Upper lobe of right lung (tissue), 1 donor: ENCODE measurements around the gene GOLT1B. TPM values are rescaled to one million over a fixed set of nuclear protein-coding genes. Genes with fewer than 3 reads are reported as not detected.

Experiments
- ATAC-seq: fragments of 200-7000 bp; cut with Tn5 transposase; one replicate; pipeline ENCODE4 v1.9.1; 2020; ENCODE audit warnings: mild to moderate bottlenecking, moderate library complexity
- DNase-seq: peaks from one replicate; pipeline ENCODE4 v3.0.0-alpha.2; 2020
- H3K27ac ChIP-seq: fragments of 200-600 bp; one replicate; pipeline ENCODE4 v1.8.0; 2022
- H3K27me3 ChIP-seq: fragments of 200-600 bp; one replicate; pipeline ENCODE4 v1.8.0; 2022; ENCODE audit warnings: mild to moderate bottlenecking
- H3K36me3 ChIP-seq: fragments of 200-600 bp; one replicate; pipeline ENCODE4 v1.8.0; 2022
- H3K4me1 ChIP-seq: fragments of 200-600 bp; one replicate; pipeline ENCODE4 v1.8.0; 2022
- H3K4me3 ChIP-seq: fragments of 200-600 bp; one replicate; pipeline ENCODE4 v1.8.0; 2022; ENCODE audit warnings: mild to moderate bottlenecking
- H3K9me3 ChIP-seq: fragments of 200-600 bp; one replicate; pipeline ENCODE4 v1.8.0; 2022
- CTCF ChIP-seq: fragments of 200-600 bp; IDR thresholded peaks from one replicate; pipeline ENCODE4 v1.8.0; 2022; ENCODE audit warnings: antibody characterized with exemption
- intact Hi-C: fragments of 100-400 bp; cut with DNase I; formaldehyde crosslinking; loops from one replicate; pipeline ENCODE4 v1.11.0; 2022
- total RNA-seq: library from RNA; stranded (reverse); fragmentation: NEBNext Ultra II Directional; extraction: Animal tissue kit (Norgen Biotek cat#: 25700); gene quantifications from one replicate; pipeline ENCODE4 v1.2.1, GENCODE V29; 2021
- donor health status: DM: no; HTN: yes; CAD: no; lungs with severe emphysema.

GOLT1B gene
- total RNA-seq, 1 donor from 2014 or later: 25.0 TPM

GRCh38 chr12:21485998-21486397 is 15.6 kb upstream of the GOLT1B start:
- Histone ChIP-seq H3K27me3 (no peaks in the 10 kb centered on the region), H3K4me1 (no peaks in the 10 kb centered on the region), H3K9me3 (no peaks in the 10 kb centered on the region), H3K27ac (no peak overlapping the region), H3K36me3 (peaks cover 61% of the 10 kb centered on the region), H3K4me3 (no peak overlapping the region)
- TF ChIP-seq CTCF: no peak
- intact Hi-C loops: no loop called here
- DNase-seq: no peak
- no peak for ATAC-seq

GRCh38 chr12:21499765-21500164 is 1.8 kb upstream of the GOLT1B start:
- no peak for TF ChIP-seq CTCF
- no peaks in the 10 kb centered on the region for H3K9me3 ChIP-seq
- H3K36me3 ChIP-seq: peaks cover 42% of the 10 kb centered on the region
- H3K27ac ChIP-seq: no peak overlapping the region
- H3K27me3 ChIP-seq: no peaks in the 10 kb centered on the region
- ATAC-seq (no peak), DNase-seq (no peak)
- no peak overlapping the region for H3K4me3 ChIP-seq
- peaks cover 36% of the 10 kb centered on the region for H3K4me1 ChIP-seq
- intact Hi-C loops: no loop called here

GRCh38 chr12:21500786-21501257 is 767 bp upstream of the GOLT1B start:
- TF ChIP-seq CTCF: no peak
- DNase-seq (no peak), ATAC-seq (no peak)
- peaks cover 37% of the 10 kb centered on the region for H3K4me1 ChIP-seq
- no peaks in the 10 kb centered on the region for H3K27me3 ChIP-seq
- intact Hi-C loops: no loop called here
- H3K4me3 ChIP-seq: peak overlapping the region; percentile 97
- peaks cover 32% of the 10 kb centered on the region for H3K36me3 ChIP-seq
- H3K27ac ChIP-seq: peak overlapping the region; percentile 93
- no peaks in the 10 kb centered on the region for H3K9me3 ChIP-seq

GRCh38 chr12:21502164-21502496 is 541 bp downstream of the GOLT1B start:
- H3K9me3 ChIP-seq: no peaks in the 10 kb centered on the region
- TF ChIP-seq CTCF: no peak
- no peak for DNase-seq
- H3K27ac ChIP-seq: peak overlapping the region; percentile 93
- ATAC-seq: peak; percentile 2
- peaks cover 21% of the 10 kb centered on the region for H3K36me3 ChIP-seq
- intact Hi-C loops: no loop called here
- peaks cover 37% of the 10 kb centered on the region for H3K4me1 ChIP-seq
- H3K4me3 ChIP-seq: peak overlapping the region; percentile 97
- H3K27me3 ChIP-seq: no peaks in the 10 kb centered on the region

- H3K9me3 ChIP-seq: no peaks in the 10 kb centered on the region
- intact Hi-C loops: no loop called here
- DNase-seq (no peak), ATAC-seq (no peak)
- no peak overlapping the region for H3K27ac ChIP-seq
- peaks cover 37% of the 10 kb centered on the region for H3K4me1 ChIP-seq
- no peak for TF ChIP-seq CTCF
- peaks cover 21% of the 10 kb centered on the region for H3K36me3 ChIP-seq
- H3K4me3 ChIP-seq: peak overlapping the region; percentile 97
- H3K27me3 ChIP-seq: no peaks in the 10 kb centered on the region
Measured at GRCh38 chr12:21502872-21503271, 1.3 kb downstream of the GOLT1B start.

GRCh38 chr12:21505888-21506287 is 4.3 kb downstream of the GOLT1B start:
- intact Hi-C loops: no loop called here
- H3K27ac ChIP-seq: no peak overlapping the region
- peaks cover 24% of the 10 kb centered on the region for H3K4me1 ChIP-seq
- DNase-seq: no peak
- H3K4me3 ChIP-seq: no peak overlapping the region
- no peak for ATAC-seq
- H3K36me3 ChIP-seq: peaks cover 20% of the 10 kb centered on the region
- no peaks in the 10 kb centered on the region for H3K27me3 ChIP-seq
- no peak for TF ChIP-seq CTCF
- H3K9me3 ChIP-seq: no peaks in the 10 kb centered on the region
